Central memory CD8-positive, alpha-beta T cell (primary cell): Measurements from ENCODE around the gene IFNLR1.

Source experiments
- ATAC-seq: fragments of 150-1000 bp; cut with Tn5 transposase; replicated peaks from 2 replicates; pipeline ENCODE4 v1.10.0; 2022; ENCODE audit warnings: mild to moderate bottlenecking, moderate FRiP score, moderate number of reproducible peaks; ENCODE audit not compliant: poor library complexity, severe bottlenecking; ENCODE audit errors: extremely low read depth
- DNase-seq, 2 donors: peaks; one replicate each; pipeline ENCODE4 v3.0.0; 2021; ENCODE audit warnings: low spot score in 2 of 2
- H3K27ac Mint-ChIP-seq: one replicate; pipeline ENCODE4 v1.8.0; 2022; ENCODE audit warnings: low read depth, mild to moderate bottlenecking, moderate library complexity, mixed read lengths
- H3K27me3 Mint-ChIP-seq: one replicate; pipeline ENCODE4 v1.8.0; 2022; ENCODE audit warnings: mixed read lengths
- H3K36me3 Mint-ChIP-seq: one replicate; pipeline ENCODE4 v1.8.0; 2022; ENCODE audit warnings: mild to moderate bottlenecking, moderate library complexity, mixed read lengths; ENCODE audit not compliant: insufficient read depth
- H3K4me1 Mint-ChIP-seq: one replicate; pipeline ENCODE4 v1.8.0; 2022; ENCODE audit warnings: mixed read lengths
- H3K4me3 Mint-ChIP-seq: one replicate; pipeline ENCODE4 v1.8.0; 2022; ENCODE audit warnings: mild to moderate bottlenecking, moderate library complexity, mixed read lengths
- H3K9me3 Mint-ChIP-seq: one replicate; pipeline ENCODE4 v1.8.0; 2022; ENCODE audit warnings: mixed read lengths

Gene IFNLR1

DNA sequence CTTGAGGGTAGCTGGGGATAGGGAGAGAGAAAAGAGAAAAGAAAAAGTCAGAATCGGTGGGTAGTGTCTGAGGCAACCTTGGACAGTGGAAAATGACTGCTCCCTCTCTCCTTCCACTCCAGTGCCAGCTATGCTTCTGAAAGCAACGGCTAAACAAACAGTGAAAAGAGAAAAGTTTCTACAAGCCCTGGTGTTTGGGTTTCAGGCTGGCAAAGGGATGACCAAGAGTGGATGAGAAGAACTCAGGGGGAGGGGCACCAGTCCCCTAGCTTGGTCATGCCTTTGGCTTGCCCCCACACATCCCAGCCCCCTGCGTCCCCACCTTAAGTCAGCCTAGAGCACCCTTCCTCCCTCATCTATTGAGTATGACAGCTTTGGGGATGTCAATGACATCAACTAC, 52.7 kb downstream of the IFNLR1 start:
- no peak for DNase-seq
- no peaks in the 10 kb centered on the region for H3K36me3 Mint-ChIP-seq
- no peaks in the 10 kb centered on the region for H3K27me3 Mint-ChIP-seq
- no peak overlapping the region for H3K4me3 Mint-ChIP-seq
- no peak for ATAC-seq
- H3K27ac Mint-ChIP-seq: no peak overlapping the region
- H3K9me3 Mint-ChIP-seq: no peaks in the 10 kb centered on the region
- H3K4me1 Mint-ChIP-seq: peaks cover 6% of the 10 kb centered on the region

DNA sequence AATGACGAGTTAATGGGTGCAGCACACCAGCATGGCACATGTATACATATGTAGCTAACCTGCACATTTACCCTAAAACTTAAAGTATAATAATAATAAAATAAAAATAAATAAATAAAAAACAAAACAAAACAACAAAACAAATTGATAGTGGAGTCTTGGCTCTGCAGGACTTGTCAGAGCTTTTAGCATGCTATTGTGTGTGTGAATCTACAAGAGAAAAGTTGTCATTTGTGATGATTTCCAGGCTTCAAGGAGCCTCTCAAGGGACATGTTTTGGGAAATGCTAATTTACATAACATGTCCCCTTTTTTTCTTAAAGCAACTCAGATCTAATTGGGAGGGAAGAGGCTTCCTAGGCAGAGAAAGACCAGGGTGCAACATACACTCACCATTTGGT, 53.3 kb downstream of the IFNLR1 start:
- ATAC-seq (no peak), DNase-seq (no peak)
- Mint-ChIP-seq H3K36me3 (no peaks in the 10 kb centered on the region), H3K9me3 (no peaks in the 10 kb centered on the region), H3K4me1 (peaks cover 2% of the 10 kb centered on the region), H3K27me3 (no peaks in the 10 kb centered on the region), H3K27ac (no peak overlapping the region), H3K4me3 (no peak overlapping the region)

DNA sequence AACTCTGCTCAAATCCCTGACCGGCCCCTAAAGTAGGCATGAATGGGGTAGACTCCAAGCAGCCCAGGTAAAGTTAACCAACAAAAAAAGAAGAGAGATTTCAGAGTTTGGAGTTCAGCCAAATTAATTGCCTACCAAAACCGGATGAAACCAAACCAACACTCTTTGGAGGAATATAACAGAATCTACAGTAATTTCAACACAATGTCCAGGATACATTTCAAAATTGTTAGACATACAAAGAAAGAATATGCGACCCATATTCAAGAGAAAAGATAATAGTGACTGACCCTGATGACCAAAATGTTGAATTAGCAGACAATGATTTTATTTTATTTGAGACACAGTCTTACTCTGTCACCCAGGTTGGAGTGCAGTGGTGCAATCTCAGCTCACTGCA, 56.7 kb downstream of the IFNLR1 start:
- Mint-ChIP-seq H3K9me3 (no peaks in the 10 kb centered on the region), H3K27ac (no peak overlapping the region), H3K36me3 (no peaks in the 10 kb centered on the region), H3K27me3 (no peaks in the 10 kb centered on the region), H3K4me1 (no peaks in the 10 kb centered on the region), H3K4me3 (no peak overlapping the region)
- no peak for ATAC-seq
- no peak for DNase-seq

DNA sequence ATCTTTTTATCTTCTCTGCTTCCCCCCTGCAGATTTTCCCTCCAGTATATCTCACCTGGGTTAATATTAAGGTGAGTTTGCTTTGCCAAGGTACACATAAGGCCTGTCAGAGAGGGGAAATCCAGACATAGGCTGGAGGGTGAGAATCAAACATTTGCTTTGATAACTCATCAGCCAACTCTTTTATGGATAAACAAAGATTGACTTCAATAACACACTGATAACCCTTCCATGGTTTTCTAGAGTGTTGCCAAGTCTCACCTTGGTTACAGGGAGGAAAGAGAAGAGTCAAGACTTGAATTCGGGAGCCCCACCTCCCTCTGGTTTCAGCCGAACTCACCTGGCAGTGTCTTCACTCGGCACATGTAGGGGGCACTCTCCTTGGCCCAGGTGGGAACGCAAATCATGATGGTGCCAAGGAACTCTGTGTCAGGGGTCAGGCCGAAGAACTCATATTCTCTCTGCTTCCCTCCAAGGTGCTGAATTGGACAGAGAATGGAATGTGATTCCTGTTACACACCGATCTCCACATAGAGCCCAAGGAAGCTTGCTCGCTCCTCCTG, 59.2 kb downstream of the IFNLR1 start:
- no peak overlapping the region for H3K4me3 Mint-ChIP-seq
- no peaks in the 10 kb centered on the region for H3K27me3 Mint-ChIP-seq
- DNase-seq: no peak
- no peaks in the 10 kb centered on the region for H3K4me1 Mint-ChIP-seq
- H3K9me3 Mint-ChIP-seq: no peaks in the 10 kb centered on the region
- no peak overlapping the region for H3K27ac Mint-ChIP-seq
- no peak for ATAC-seq
- no peaks in the 10 kb centered on the region for H3K36me3 Mint-ChIP-seq

DNA sequence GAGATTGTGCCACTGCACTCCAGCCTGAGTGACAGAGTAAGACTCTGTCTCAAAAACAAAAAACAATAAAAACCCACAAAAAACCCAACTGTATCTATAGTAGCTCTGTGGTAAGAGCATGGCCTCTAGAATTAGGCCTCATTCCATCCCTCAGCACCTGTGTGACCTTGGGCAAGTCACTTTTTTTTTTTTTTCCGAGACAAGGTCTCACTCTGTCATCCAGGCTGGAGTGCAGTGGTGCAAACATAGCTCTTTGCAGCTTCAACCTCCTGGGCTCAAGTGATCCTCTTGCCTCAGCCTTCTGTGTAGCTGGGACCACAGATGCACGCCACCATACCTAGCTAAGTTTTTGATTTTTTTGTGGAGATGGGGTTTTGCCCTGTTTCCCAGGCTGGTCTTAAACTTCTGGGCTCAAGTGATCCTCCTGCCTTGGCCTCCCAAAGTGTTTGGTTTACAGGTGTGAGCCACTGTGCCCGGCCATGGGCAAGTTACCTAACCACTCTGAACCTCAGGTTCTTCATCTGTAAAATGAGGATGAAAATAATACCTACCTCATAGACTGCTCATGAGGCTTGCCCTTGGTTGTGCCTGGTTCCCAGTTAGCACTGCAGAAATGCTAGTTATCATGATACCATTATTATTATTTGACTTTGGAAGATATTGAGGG, 59.8 kb downstream of the IFNLR1 start:
- Mint-ChIP-seq H3K27ac (no peak overlapping the region), H3K27me3 (no peaks in the 10 kb centered on the region), H3K36me3 (no peaks in the 10 kb centered on the region), H3K9me3 (no peaks in the 10 kb centered on the region), H3K4me3 (no peak overlapping the region), H3K4me1 (no peaks in the 10 kb centered on the region)
- ATAC-seq (no peak), DNase-seq (no peak)

DNA sequence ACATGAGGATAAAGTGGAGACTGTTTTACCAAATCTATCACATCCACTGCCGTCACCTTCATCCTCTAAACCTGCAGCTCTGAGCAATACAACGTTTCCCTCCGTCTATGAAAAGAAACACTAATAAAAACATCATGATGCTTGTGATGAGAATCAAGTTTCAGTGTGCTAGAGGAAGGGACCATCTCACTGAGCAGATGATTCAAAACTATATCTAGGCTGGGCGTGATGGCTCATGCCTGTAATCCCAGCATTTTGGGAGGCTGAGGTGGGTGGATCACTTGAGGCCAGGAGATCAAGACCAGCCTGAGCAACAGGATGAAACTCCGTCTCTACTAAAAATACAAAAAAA, 60.4 kb downstream of the IFNLR1 start:
- Mint-ChIP-seq H3K4me3 (no peak overlapping the region), H3K27ac (no peak overlapping the region), H3K27me3 (peaks cover 3% of the 10 kb centered on the region), H3K4me1 (no peaks in the 10 kb centered on the region), H3K36me3 (no peaks in the 10 kb centered on the region), H3K9me3 (no peaks in the 10 kb centered on the region)
- DNase-seq (no peak), ATAC-seq (no peak)

DNA sequence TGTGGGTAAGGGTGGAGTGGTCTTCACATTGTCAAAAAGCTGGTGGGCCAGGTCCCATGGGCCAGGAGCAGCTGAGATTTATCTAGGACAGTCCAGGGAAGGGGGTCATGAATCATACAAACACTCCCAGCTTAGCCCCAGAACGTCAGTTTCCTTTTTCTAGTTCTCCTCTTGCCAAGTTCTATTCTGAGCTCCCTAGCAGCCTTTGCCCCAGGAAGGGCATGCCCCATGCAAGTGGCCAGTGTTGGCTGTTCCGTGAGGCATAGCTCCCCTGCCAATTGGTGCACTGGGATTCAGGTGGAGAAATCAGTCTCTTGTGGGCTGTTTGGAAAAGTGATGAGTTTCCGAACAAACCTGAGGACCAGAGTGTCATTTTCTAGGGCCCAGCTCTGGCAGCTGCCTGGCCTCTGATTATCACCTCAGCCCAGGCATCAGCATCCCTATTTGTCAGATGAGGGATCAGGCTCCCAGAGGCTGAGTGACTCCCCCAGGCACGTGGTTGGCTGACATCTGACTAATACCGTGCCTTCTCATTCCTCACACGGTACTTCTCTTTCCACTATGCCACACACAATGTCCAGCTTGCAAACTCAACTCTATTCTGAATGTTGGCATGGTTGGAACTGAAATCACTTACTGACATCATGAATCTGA, 60.9 kb downstream of the IFNLR1 start:
- no peaks in the 10 kb centered on the region for H3K36me3 Mint-ChIP-seq
- peaks cover 8% of the 10 kb centered on the region for H3K27me3 Mint-ChIP-seq
- ATAC-seq (no peak), DNase-seq (no peak)
- no peak overlapping the region for H3K4me3 Mint-ChIP-seq
- no peaks in the 10 kb centered on the region for H3K9me3 Mint-ChIP-seq
- no peak overlapping the region for H3K27ac Mint-ChIP-seq
- no peaks in the 10 kb centered on the region for H3K4me1 Mint-ChIP-seq

DNA sequence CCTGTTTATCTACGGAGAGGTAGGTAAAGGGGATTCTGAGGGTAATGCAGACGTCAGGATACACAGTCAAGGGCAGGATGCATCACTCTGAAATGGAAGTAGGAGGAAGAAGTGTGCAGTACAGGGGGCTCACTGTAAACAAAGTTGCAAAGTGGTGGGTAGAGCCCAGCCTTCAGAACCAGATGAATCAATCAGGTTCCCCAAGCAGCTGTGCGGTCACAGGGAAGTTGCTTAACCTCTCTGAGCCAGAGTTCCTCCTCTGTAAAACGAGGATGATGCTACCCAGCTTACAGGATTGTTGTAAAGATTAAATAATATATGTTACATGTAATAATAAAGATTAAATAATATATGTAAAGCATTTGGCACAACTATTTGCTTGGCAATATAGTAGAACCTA, 61.6 kb downstream of the IFNLR1 start:
- ATAC-seq: no peak
- Mint-ChIP-seq H3K4me1 (no peaks in the 10 kb centered on the region), H3K27ac (no peak overlapping the region), H3K27me3 (peaks cover 15% of the 10 kb centered on the region), H3K4me3 (no peak overlapping the region), H3K36me3 (no peaks in the 10 kb centered on the region), H3K9me3 (no peaks in the 10 kb centered on the region)
- DNase-seq: no peak

DNA sequence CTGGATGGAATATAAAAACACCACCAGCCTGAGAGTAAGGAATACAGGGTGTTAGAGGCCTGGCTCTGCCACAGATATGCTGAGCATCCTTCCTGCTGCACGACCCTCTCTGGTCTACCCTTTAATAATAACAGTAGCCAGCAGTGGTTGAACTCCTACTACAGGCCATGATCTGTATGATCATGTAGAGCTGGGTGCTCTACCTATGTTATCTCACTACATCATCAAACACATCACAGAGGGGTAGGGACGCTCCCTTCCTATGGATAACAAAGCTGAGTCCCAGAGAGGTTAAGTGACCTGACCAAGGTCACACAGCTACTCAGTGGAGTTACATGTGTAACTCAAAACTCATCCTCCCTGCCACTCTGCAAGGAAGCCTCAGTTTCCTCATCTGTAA, 62.1 kb downstream of the IFNLR1 start:
- no peak for DNase-seq
- H3K27ac Mint-ChIP-seq: no peak overlapping the region

DNA sequence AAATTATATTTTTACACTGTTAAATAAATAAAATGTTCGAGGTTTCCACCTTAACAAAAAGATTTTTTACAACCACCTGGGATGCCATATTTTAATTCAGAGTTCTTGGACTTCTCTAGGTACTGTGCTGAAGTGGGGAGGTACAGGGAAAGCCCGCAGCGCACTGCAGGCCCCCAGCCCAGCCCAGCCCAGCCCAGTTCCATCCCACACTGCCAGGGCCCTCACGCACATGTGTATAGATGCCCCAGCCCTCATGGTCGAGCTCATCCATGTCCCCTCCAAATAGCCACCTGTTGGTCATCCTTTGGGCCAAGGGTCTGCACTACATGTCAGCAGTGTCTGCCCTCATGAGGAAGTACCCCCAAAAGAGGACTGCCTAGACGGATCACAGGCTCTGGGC, 63.5 kb downstream of the IFNLR1 start:
- no peaks in the 10 kb centered on the region for H3K4me1 Mint-ChIP-seq
- ATAC-seq (no peak), DNase-seq (no peak)
- no peak overlapping the region for H3K4me3 Mint-ChIP-seq
- H3K27ac Mint-ChIP-seq: no peak overlapping the region
- no peaks in the 10 kb centered on the region for H3K9me3 Mint-ChIP-seq
- H3K36me3 Mint-ChIP-seq: peaks cover 2% of the 10 kb centered on the region
- peaks cover 22% of the 10 kb centered on the region for H3K27me3 Mint-ChIP-seq

More for the DNA sequence above, 62.1 kb downstream of the IFNLR1 start:
- no peak for ATAC-seq
- Mint-ChIP-seq H3K9me3 (no peaks in the 10 kb centered on the region), H3K4me3 (no peak overlapping the region), H3K27me3 (peaks cover 18% of the 10 kb centered on the region), H3K36me3 (no peaks in the 10 kb centered on the region), H3K4me1 (no peaks in the 10 kb centered on the region)

DNA sequence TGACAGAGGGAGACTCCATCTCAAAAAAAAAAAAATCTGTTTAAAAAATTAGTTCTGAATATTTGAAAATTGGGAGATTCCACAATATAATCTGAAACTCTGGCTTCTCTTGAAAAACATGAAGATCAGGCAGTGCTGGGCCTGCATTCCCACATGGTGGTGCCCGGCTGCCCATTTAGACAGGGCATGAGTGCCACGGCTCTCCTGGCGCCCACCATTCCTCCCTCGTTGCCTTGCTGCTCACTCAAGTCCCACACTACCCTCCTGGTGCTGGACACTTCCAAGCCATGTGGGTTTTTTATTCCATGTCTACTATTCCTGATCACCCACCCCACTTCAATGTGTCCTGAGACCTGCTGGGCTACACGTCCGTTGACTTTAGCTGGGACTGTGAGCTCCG, 64.3 kb downstream of the IFNLR1 start:
- Mint-ChIP-seq H3K27me3 (peaks cover 31% of the 10 kb centered on the region), H3K4me1 (no peaks in the 10 kb centered on the region), H3K36me3 (peaks cover 2% of the 10 kb centered on the region), H3K4me3 (no peak overlapping the region), H3K9me3 (no peaks in the 10 kb centered on the region), H3K27ac (no peak overlapping the region)
- no peak for ATAC-seq
- DNase-seq: no peak

DNA sequence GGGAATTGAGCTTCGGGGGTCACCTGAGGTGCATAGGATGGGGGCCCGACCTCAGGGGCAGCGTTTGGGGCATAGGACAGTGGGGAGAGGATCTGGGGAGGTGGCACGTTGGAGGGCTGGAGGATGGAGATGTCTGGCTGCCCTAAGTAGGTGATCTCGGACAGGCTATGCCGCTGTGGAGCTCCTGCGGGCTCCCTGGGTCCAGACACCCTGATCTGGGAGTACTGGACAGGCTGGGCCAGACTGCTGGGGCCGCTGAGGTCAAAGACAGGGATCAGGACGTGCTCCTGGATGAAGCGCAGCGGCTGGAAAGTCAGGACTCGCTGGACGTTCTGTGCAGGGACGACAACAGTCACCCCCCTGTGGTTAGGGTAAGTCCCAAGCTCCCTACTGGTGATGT, 65.7 kb downstream of the IFNLR1 start:
- Mint-ChIP-seq H3K36me3 (peaks cover 2% of the 10 kb centered on the region), H3K9me3 (no peaks in the 10 kb centered on the region), H3K27ac (peak overlapping the region; percentile 59), H3K27me3 (peaks cover 45% of the 10 kb centered on the region), H3K4me3 (no peak overlapping the region), H3K4me1 (no peaks in the 10 kb centered on the region)
- ATAC-seq (no peak), DNase-seq (no peak)

DNA sequence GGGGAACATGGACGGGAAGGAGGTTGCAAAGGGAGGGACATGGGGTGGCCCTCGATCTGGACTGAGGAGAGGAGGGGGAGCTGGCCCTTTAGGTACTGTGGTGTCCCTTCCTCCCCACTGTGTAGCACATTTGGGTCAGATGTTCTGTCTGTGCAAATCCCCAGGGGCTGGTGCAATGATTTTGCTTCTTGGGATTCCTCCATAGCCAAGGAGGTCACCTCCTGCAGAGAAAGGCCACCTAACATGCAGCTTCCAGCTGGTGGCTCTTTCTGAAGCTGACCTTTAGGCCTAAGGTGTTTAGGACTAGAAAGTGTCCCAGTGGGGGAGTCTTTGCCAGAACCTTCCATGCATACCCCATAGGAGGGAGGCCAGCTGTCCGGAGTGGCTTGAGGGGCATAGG, 66.1 kb downstream of the IFNLR1 start:
- DNase-seq (no peak), ATAC-seq (no peak)
- Mint-ChIP-seq H3K27ac (peak overlapping the region; percentile 59), H3K4me1 (no peaks in the 10 kb centered on the region), H3K36me3 (peaks cover 2% of the 10 kb centered on the region), H3K4me3 (no peak overlapping the region), H3K9me3 (no peaks in the 10 kb centered on the region), H3K27me3 (peaks cover 49% of the 10 kb centered on the region)
